Tibial nerve (tissue), 4 donors: Measurements from ENCODE around the gene GPR151. TPM values are rescaled to one million over a fixed set of nuclear protein-coding genes. Genes with fewer than 3 reads are reported as not detected.

Experiments used
- DNase-seq, 2 donors: peaks; one replicate each; pipeline ENCODE4 v3.0.0-alpha.2; 2019; ENCODE audit warnings: low spot score in 2 of 2
- H3K27ac ChIP-seq, 4 donors: fragments of 200-600 bp; sonication (generic) in 3 of 4; one replicate each; pipeline ENCODE4 v1.5.1; 2017 to 2019; ENCODE audit warnings: mild to moderate bottlenecking in 1 of 4
- H3K27me3 ChIP-seq, 2 donors: fragments of 200-600 bp; sonication (generic) in 1 of 2; one replicate each; pipeline versions ENCODE4 v1.5.1 to v1.6.0; 2017 to 2019
- H3K36me3 ChIP-seq, 3 donors: fragments of 200-600 bp; sonication (generic); one replicate each; pipeline ENCODE4 v1.5.1; 2018 to 2019
- H3K4me1 ChIP-seq, 4 donors: fragments of 200-600 bp; sonication (generic) in 3 of 4; one replicate each; pipeline ENCODE4 v1.5.1; 2017 to 2019
- H3K4me3 ChIP-seq, 4 donors: fragments of 200-600 bp; sonication (generic) in 3 of 4; one replicate each; pipeline ENCODE4 v1.5.1; 2017 to 2019; ENCODE audit warnings: mild to moderate bottlenecking in 1 of 4, moderate library complexity in 1 of 4
- H3K9me3 ChIP-seq, 4 donors: fragments of 200-600 bp; sonication (generic) in 3 of 4; one replicate each; pipeline ENCODE4 v1.5.1; 2017 to 2019
- CTCF ChIP-seq, 5 experiments: fragments of 200-600 bp in 3 of 5; fragments of 450-650 bp in 2 of 5; sonication (generic) in 3 of 5; IDR thresholded peaks; one replicate each; pipeline ENCODE4 v1.5.1; 2016 to 2019; ENCODE audit warnings: antibody characterized with exemption in 5 of 5, mild to moderate bottlenecking in 3 of 5, moderate library complexity in 2 of 5
- EP300 ChIP-seq, 2 donors: sonication (generic); formaldehyde crosslinking; IDR thresholded peaks; one replicate each; pipeline ENCODE4 v1.6.1; 2017; ENCODE audit warnings: antibody characterized with exemption in 2 of 2, mild to moderate bottlenecking in 1 of 2
- POLR2A ChIP-seq, 2 donors: fragments of 450-650 bp; IDR thresholded peaks; one replicate each; pipeline ENCODE4 v1.6.1; 2017; ENCODE audit warnings: antibody characterized with exemption in 2 of 2, mild to moderate bottlenecking in 2 of 2, moderate library complexity in 2 of 2
- WGBS, 2 donors: methylation state at CpG; one replicate each; pipeline ENCODE4 v1.1.5; 2018; 5-methylcytosine and 5-hydroxymethylcytosine counted together
- total RNA-seq, 4 donors: library from RNA; depleted of rRNA; stranded (reverse); fragments of >200 nt; gene quantifications; one replicate each; pipeline ENCODE4 v1.1.0, GENCODE V29; 2016

The GPR151 gene
- total RNA-seq, 4 donors from 2014 or later, result not detected

GRCh38 chr5:146529984-146530383, 14.0 kb upstream of the GPR151 start:
- no peak for DNase-seq
- TF ChIP-seq POLR2A (IDR thresholded peaks at IDR 0.05) (no peak), EP300 (IDR thresholded peaks at IDR 0.05) (no peak), CTCF (IDR thresholded peaks at IDR 0.05) (no peak)

GRCh38 chr5:146528236-146528635, 12.2 kb upstream of the GPR151 start:
- H3K27me3 ChIP-seq, result no peaks in the 10 kb centered on the region
- H3K4me3 ChIP-seq, result no peak overlapping the region
- TF ChIP-seq EP300 (IDR thresholded peaks at IDR 0.05) (no peak), CTCF (IDR thresholded peaks at IDR 0.05) (no peak), POLR2A (IDR thresholded peaks at IDR 0.05) (no peak)
- no peaks in the 10 kb centered on the region for H3K9me3 ChIP-seq
- no peak for DNase-seq
- H3K36me3 ChIP-seq, result no peaks in the 10 kb centered on the region
- no peak overlapping the region for H3K27ac ChIP-seq
- 46 to 61% methylated on average over 4 of the region's 4 CpGs for WGBS, 2 donors
- peaks cover 0 to 3% (median 0%) of the 10 kb centered on the region in 4 donors for H3K4me1 ChIP-seq

More at GRCh38 chr5:146529984-146530383, 14.0 kb upstream of the GPR151 start:
- Histone ChIP-seq H3K4me3 (no peak overlapping the region), H3K9me3 (no peaks in the 10 kb centered on the region), H3K4me1 (peaks cover 0 to 5% (median 0%) of the 10 kb centered on the region in 4 donors), H3K27ac (no peak overlapping the region), H3K27me3 (no peaks in the 10 kb centered on the region), H3K36me3 (no peaks in the 10 kb centered on the region)
- 82 to 100% methylated on average over 2 of the region's 2 CpGs for WGBS, 2 donors

GRCh38 chr5:146527785-146528184, 11.8 kb upstream of the GPR151 start:
- no peak overlapping the region for H3K27ac ChIP-seq
- 82 to 84% methylated on average over 3 of the region's 3 CpGs for WGBS, 2 donors
- no peaks in the 10 kb centered on the region for H3K4me1 ChIP-seq

GRCh38 chr5:146523698-146524097, 7.7 kb upstream of the GPR151 start:
- 70 to 76% methylated on average over 3 of the region's 3 CpGs for WGBS, 2 donors
- DNase-seq, result no peak
- Histone ChIP-seq H3K27me3 (no peaks in the 10 kb centered on the region), H3K27ac (no peak overlapping the region), H3K4me1 (no peaks in the 10 kb centered on the region), H3K4me3 (no peak overlapping the region), H3K36me3 (no peaks in the 10 kb centered on the region), H3K9me3 (no peaks in the 10 kb centered on the region)
- TF ChIP-seq POLR2A (IDR thresholded peaks at IDR 0.05), result no peak

More at GRCh38 chr5:146527785-146528184, 11.8 kb upstream of the GPR151 start:
- H3K27me3 ChIP-seq, result no peaks in the 10 kb centered on the region
- H3K4me3 ChIP-seq, result no peak overlapping the region
- H3K36me3 ChIP-seq, result no peaks in the 10 kb centered on the region
- H3K9me3 ChIP-seq, result no peaks in the 10 kb centered on the region
- DNase-seq, result no peak
- TF ChIP-seq CTCF (IDR thresholded peaks at IDR 0.05) (no peak), EP300 (IDR thresholded peaks at IDR 0.05) (no peak), POLR2A (IDR thresholded peaks at IDR 0.05) (no peak)

- no peaks in the 10 kb centered on the region for H3K4me1 ChIP-seq
- TF ChIP-seq EP300 (IDR thresholded peaks at IDR 0.05), result no peak
- no peak for TF ChIP-seq POLR2A (IDR thresholded peaks at IDR 0.05)
- no peak for TF ChIP-seq CTCF (IDR thresholded peaks at IDR 0.05)
- no peak overlapping the region for H3K4me3 ChIP-seq
- WGBS, 2 donors, result 61 to 67% methylated on average over 8 of the region's 8 CpGs
- no peaks in the 10 kb centered on the region for H3K9me3 ChIP-seq
- DNase-seq, result no peak
- no peak overlapping the region for H3K27ac ChIP-seq
- no peaks in the 10 kb centered on the region for H3K36me3 ChIP-seq
- no peaks in the 10 kb centered on the region for H3K27me3 ChIP-seq
Observed at GRCh38 chr5:146521403-146522106, 5.6 kb upstream of the GPR151 start.
